CD4-positive, alpha-beta T cell (primary cell): ENCODE data around the gene SP3. TPM values are rescaled to one million over a fixed set of nuclear protein-coding genes. Genes with fewer than 3 reads are reported as not detected.

ENCODE experiments used
- ATAC-seq: fragments of 200-7000 bp; cut with Tn5 transposase; one replicate; pipeline ENCODE4 v1.10.0; 2022; ENCODE audit warnings: mild to moderate bottlenecking; ENCODE audit not compliant: poor library complexity
- CTCF ChIA-PET: fragments of 350-600 bp; sonication (Branson Sonifier 250); formaldehyde crosslinking; loops from one replicate; lab custom pipeline; 2021; ENCODE audit warnings: antibody characterized with exemption, inconsistent platforms; lab: Charles Lee
- POLR2A ChIA-PET: fragments of 350-600 bp; sonication (Branson Sonifier 250); formaldehyde crosslinking; loops from one replicate; lab custom pipeline; 2021; ENCODE audit warnings: antibody characterized with exemption, inconsistent platforms; lab: Charles Lee
- DNase-seq, 14 experiments: peaks; one replicate each; pipeline ENCODE4 v3.0.0-alpha.2; 2013 to 2020; ENCODE audit warnings: mixed read lengths in 2 of 14
- H3K27ac ChIP-seq, 2 donors: one replicate each; pipeline versions ENCODE4 v1.5.1 to v1.7.0; 2013; ENCODE audit warnings: low read length in 2 of 2, low read depth in 1 of 2, mild to moderate bottlenecking in 1 of 2
- H3K27me3 ChIP-seq, 2 experiments: 1 replicate in 1 of 2; 2 replicates in 1 of 2; pipeline versions ENCODE4 v1.6.1 to v1.7.0; 2013; ENCODE audit warnings: low read length in 2 of 2, control low read depth in 1 of 2, mild to moderate bottlenecking in 1 of 2, moderate library complexity in 1 of 2; ENCODE audit not compliant: insufficient read depth in 2 of 2, control insufficient read depth in 1 of 2
- H3K36me3 ChIP-seq: one replicate; pipeline ENCODE4 v1.6.1; 2013; ENCODE audit warnings: low read length, control low read depth; ENCODE audit not compliant: insufficient read depth
- H3K4me1 ChIP-seq: one replicate; pipeline ENCODE4 v1.6.1; 2013; ENCODE audit warnings: low read length, control low read depth; ENCODE audit not compliant: insufficient read depth
- H3K4me3 ChIP-seq: one replicate; pipeline ENCODE4 v1.5.1; 2013; ENCODE audit warnings: mild to moderate bottlenecking, low read length, moderate library complexity
- H3K9me3 ChIP-seq, 2 experiments: 1 replicate in 1 of 2; 2 replicates in 1 of 2; pipeline versions ENCODE4 v1.6.1 to v1.7.0; 2013; ENCODE audit warnings: low read length in 2 of 2, mild to moderate bottlenecking in 2 of 2, control low read depth in 1 of 2, moderate library complexity in 1 of 2; ENCODE audit not compliant: control insufficient read depth in 1 of 2, insufficient read depth in 1 of 2
- H3K27ac Mint-ChIP-seq: one replicate; pipeline ENCODE4 v1.8.0; 2020; ENCODE audit warnings: mixed read lengths
- H3K27me3 Mint-ChIP-seq: one replicate; pipeline ENCODE4 v1.8.0; 2021; ENCODE audit warnings: mixed read lengths
- H3K36me3 Mint-ChIP-seq: one replicate; pipeline ENCODE4 v1.8.0; 2021; ENCODE audit warnings: low read depth, mixed read lengths
- H3K4me1 Mint-ChIP-seq: one replicate; pipeline ENCODE4 v1.8.0; 2021; ENCODE audit warnings: low read depth, mixed read lengths
- H3K4me3 Mint-ChIP-seq: one replicate; pipeline ENCODE4 v1.8.0; 2020; ENCODE audit warnings: mild to moderate bottlenecking, mixed read lengths
- H3K9me3 Mint-ChIP-seq: one replicate; pipeline ENCODE4 v1.8.0; 2020; ENCODE audit warnings: mixed read lengths
- CTCF ChIP-seq: fragments of 200-600 bp; IDR thresholded peaks from one replicate; pipeline ENCODE4 v1.8.0; 2022; ENCODE audit warnings: antibody characterized with exemption, mild to moderate bottlenecking
- intact Hi-C, 2 experiments: fragments of 100-400 bp; cut with DNase I in 1 of 2; cut with micrococcal nuclease in 1 of 2; formaldehyde crosslinking; loops; one replicate each; pipeline versions ENCODE4 v1.15.1 to v1.9.0; 2023 to 2025; cut with DNase I, micrococcal nuclease
- total RNA-seq, 174 experiments: library from RNA in 2 of 174; stranded (reverse) in 2 of 174; gene quantifications; one replicate each; pipeline ENCODE4 v1.2.3 and lab custom pipeline; 2021 to 2026

The SP3 gene
- total RNA-seq, 2 experiments from 2014 or later, result 159 to 166 TPM

- no peak for TF ChIP-seq CTCF
- H3K4me1 Mint-ChIP-seq, result no peaks in the 10 kb centered on the region
- H3K27ac Mint-ChIP-seq, result no peak overlapping the region
- no peak overlapping the region for H3K4me3 Mint-ChIP-seq
- H3K27me3 Mint-ChIP-seq, result no peaks in the 10 kb centered on the region
- H3K4me3 ChIP-seq, result no peak overlapping the region
- intact Hi-C loops, result loop anchor here in 1 of 2 experiments (5.0 kb wide), 1 partner anchor 597 kb away; no protein-coding TSS in a partner anchor
- H3K4me1 ChIP-seq, result no peaks in the 10 kb centered on the region
- H3K36me3 Mint-ChIP-seq, result no peaks in the 10 kb centered on the region
- no peaks in the 10 kb centered on the region for H3K9me3 ChIP-seq
- H3K27me3 ChIP-seq, result no peaks in the 10 kb centered on the region
- ATAC-seq (no peak), DNase-seq (no peak)
- H3K36me3 ChIP-seq, result no peaks in the 10 kb centered on the region
- H3K9me3 Mint-ChIP-seq, result no peaks in the 10 kb centered on the region
- no peak overlapping the region for H3K27ac ChIP-seq
- POLR2A ChIA-PET, result no interaction called here
- CTCF ChIA-PET, result no interaction called here
These were observed 34.6 kb upstream of the SP3 start for GRCh38 chr2:173999724-174000123.

GRCh38 chr2:173999272-173999671 lies 34.1 kb upstream of the SP3 start:
- Mint-ChIP-seq H3K4me3 (no peak overlapping the region), H3K4me1 (no peaks in the 10 kb centered on the region), H3K36me3 (no peaks in the 10 kb centered on the region), H3K27ac (no peak overlapping the region), H3K9me3 (no peaks in the 10 kb centered on the region), H3K27me3 (no peaks in the 10 kb centered on the region)
- Histone ChIP-seq H3K4me3 (no peak overlapping the region), H3K36me3 (no peaks in the 10 kb centered on the region), H3K27me3 (no peaks in the 10 kb centered on the region), H3K9me3 (no peaks in the 10 kb centered on the region), H3K27ac (no peak overlapping the region), H3K4me1 (no peaks in the 10 kb centered on the region)
- ChIA-PET CTCF (interaction anchor here (0.6 kb wide), 1 partner anchor 66 kb away, joined by 3 read pairs; no protein-coding TSS in a partner anchor), POLR2A (no interaction called here)
- TF ChIP-seq CTCF, result no peak
- no peak for DNase-seq
- intact Hi-C loops, result no loop called here
- no peak for ATAC-seq

- POLR2A ChIA-PET, result no interaction called here
- Mint-ChIP-seq H3K36me3 (no peaks in the 10 kb centered on the region), H3K4me3 (no peak overlapping the region), H3K9me3 (no peaks in the 10 kb centered on the region), H3K27ac (no peak overlapping the region), H3K27me3 (no peaks in the 10 kb centered on the region), H3K4me1 (no peaks in the 10 kb centered on the region)
- Histone ChIP-seq H3K36me3 (no peaks in the 10 kb centered on the region), H3K4me3 (no peak overlapping the region), H3K4me1 (no peaks in the 10 kb centered on the region), H3K9me3 (no peaks in the 10 kb centered on the region), H3K27me3 (no peaks in the 10 kb centered on the region), H3K27ac (no peak overlapping the region)
- CTCF ChIA-PET, result interaction anchor here (0.6 kb wide), 1 partner anchor 18 kb away, joined by 3 read pairs; no protein-coding TSS in a partner anchor
- no peak for TF ChIP-seq CTCF
- intact Hi-C loops, result no loop called here
- DNase-seq (no peak), ATAC-seq (no peak)
These were observed 33.2 kb upstream of the SP3 start for GRCh38 chr2:173998386-173998785.
